ENCODE measurements around the gene AVL9.
"Not testable (repeated sequence)": the region's sequence is repeated elsewhere in the genome, so short reads cannot be mapped to it uniquely, and the experiment has no call there.

The AVL9 gene

DNA sequence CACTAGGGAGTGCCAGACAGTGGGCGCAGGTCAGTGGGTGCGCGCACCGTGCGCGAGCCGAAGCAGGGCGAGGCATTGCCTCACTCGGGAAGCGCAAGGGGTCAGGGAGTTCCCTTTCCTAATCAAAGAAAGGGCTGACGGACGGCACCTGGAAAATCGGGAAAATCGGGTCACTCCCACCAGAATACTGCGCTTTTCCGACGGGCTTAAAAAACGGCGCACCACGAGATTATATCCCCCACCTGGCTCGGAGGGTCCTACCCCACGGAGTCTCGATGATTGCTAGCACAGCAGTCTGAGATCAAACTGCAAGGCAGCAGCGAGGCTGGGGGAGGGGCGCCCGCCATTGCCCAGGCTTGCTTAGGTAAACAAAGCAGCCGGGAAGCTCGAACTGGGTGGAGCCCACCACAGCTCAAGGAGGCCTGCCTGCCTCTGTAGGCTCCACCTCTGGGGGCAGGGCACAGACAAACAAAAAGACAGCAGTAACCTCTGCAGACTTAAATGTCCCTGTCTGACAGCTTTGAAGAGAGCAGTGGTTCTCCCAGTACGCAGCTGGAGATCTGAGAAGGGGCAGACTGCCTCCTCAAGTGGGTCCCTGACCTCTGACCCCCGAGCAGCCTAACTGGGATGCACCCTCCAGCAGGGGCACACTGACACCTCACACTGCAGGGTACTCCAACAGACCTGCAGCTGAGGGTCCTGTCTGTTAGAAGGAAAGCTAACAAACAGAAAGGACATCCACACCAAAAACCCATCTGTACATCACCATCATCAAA lies 30.5 kb upstream of the AVL9 start:
- H3K27ac ChIP-seq (ENCODE audit: low read length, poor library complexity, severe bottlenecking); H3K36me3 ChIP-seq (ENCODE audit: control insufficient read depth in 1 of 2, insufficient read depth in 2 of 2, low read depth in 1 of 2, low read length in 2 of 2); H4K8ac ChIP-seq (ENCODE audit: low read length); H3K79me1 ChIP-seq (replicated peaks; ENCODE audit: low read length, poor library complexity, severe bottlenecking); H3K4me2 ChIP-seq (ENCODE audit: low read length, poor library complexity, severe bottlenecking); H4K91ac ChIP-seq (ENCODE audit: low read length); DNase-seq; H3K18ac ChIP-seq (ENCODE audit: low read depth in 1 of 2, low read length in 2 of 2); H2BK120ac ChIP-seq (ENCODE audit: low read depth, low read length); H3K4me1 ChIP-seq (ENCODE audit: control insufficient read depth, insufficient read depth, low read depth, low read length); H3K4me3 ChIP-seq (ENCODE audit: insufficient read depth in 1 of 2, low read depth in 1 of 2, low read length in 2 of 2); H2BK5ac ChIP-seq (ENCODE audit: low read depth, low read length, poor library complexity, severe bottlenecking); H2BK12ac ChIP-seq (ENCODE audit: low read length in 2 of 2); H3K23ac ChIP-seq (ENCODE audit: low read length in 2 of 2); H3K4ac ChIP-seq (ENCODE audit: low read depth in 1 of 2, low read length in 2 of 2); H3K9ac ChIP-seq (ENCODE audit: low read length); H2AFZ ChIP-seq (ENCODE audit: low read depth, low read length); H3K9me3 ChIP-seq (ENCODE audit: control insufficient read depth, low read length); H2AK5ac ChIP-seq (ENCODE audit: low read length, severe bottlenecking); H2BK15ac ChIP-seq (ENCODE audit: low read depth, poor library complexity, severe bottlenecking); H3K14ac ChIP-seq (ENCODE audit: low read length in 2 of 2): not testable (repeated sequence)
- WGBS = 78% methylated on average over 4 of the region's 30 CpGs
- peaks cover 10 to 13% of the 10 kb centered on the region in 2 experiments for H3K27me3 ChIP-seq (ENCODE audit: control insufficient read depth in 1 of 2, insufficient read depth in 1 of 2, low read length in 2 of 2)

DNA sequence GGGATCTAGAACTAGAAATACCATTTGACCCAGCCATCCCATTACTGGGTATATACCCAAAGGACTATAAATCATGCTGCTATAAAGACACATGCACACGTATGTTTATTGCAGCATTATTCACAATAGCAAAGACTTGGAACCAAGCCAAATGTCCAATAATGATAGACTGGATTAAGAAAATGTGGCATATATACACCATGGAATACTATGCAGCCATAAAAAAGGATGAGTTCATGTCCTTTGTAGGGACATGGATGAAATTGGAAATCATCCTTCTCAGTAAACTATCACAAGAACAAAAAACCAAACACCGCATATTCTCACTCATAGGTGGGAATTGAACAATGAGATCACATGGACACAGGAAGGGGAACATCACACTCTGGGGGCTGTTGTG lies 25.3 kb upstream of the AVL9 start:
- H2BK12ac ChIP-seq (ENCODE audit: low read length in 2 of 2); DNase-seq: not testable (repeated sequence)

DNA sequence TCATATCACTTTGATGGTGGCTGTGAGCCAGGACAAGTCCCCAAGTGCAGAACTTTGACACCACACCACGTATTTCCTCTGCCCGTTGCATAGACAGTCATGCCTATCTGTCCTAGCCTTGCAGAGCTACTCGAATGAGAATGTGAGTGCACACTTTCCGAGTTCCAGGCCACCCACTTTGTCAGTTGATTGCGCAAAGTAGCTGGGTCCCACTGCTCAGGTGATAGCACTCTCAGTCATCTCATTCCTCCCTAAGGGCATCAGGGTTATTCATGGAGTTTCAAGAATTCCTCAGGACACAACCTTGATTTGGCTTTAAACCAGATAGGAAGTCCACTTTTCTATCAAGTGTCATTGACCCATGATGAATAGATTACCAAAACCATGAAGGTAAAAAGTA lies 24.4 kb upstream of the AVL9 start:
- no peak overlapping the region for H2BK120ac ChIP-seq (ENCODE audit: low read depth, low read length)

More for the DNA sequence above, 25.3 kb upstream of the AVL9 start:
- not testable (repeated sequence) for H3K18ac ChIP-seq (ENCODE audit: low read depth in 1 of 2, low read length in 2 of 2); H3K4me1 ChIP-seq (ENCODE audit: control insufficient read depth, insufficient read depth, low read depth, low read length); H2AK5ac ChIP-seq (ENCODE audit: low read length, severe bottlenecking); H2BK120ac ChIP-seq (ENCODE audit: low read depth, low read length); H4K8ac ChIP-seq (ENCODE audit: low read length); H3K27me3 ChIP-seq (ENCODE audit: control insufficient read depth in 1 of 2, insufficient read depth in 1 of 2, low read length in 2 of 2); H3K4me3 ChIP-seq (ENCODE audit: insufficient read depth in 1 of 2, low read depth in 1 of 2, low read length in 2 of 2); H3K27ac ChIP-seq (ENCODE audit: low read length, poor library complexity, severe bottlenecking); H3K14ac ChIP-seq (ENCODE audit: low read length in 2 of 2); H3K36me3 ChIP-seq (ENCODE audit: control insufficient read depth in 1 of 2, insufficient read depth in 2 of 2, low read depth in 1 of 2, low read length in 2 of 2); H3K4ac ChIP-seq (ENCODE audit: low read depth in 1 of 2, low read length in 2 of 2); H3K79me1 ChIP-seq (replicated peaks; ENCODE audit: low read length, poor library complexity, severe bottlenecking); H3K9me3 ChIP-seq (ENCODE audit: control insufficient read depth, low read length); H3K4me2 ChIP-seq (ENCODE audit: low read length, poor library complexity, severe bottlenecking); H2AFZ ChIP-seq (ENCODE audit: low read depth, low read length); H4K91ac ChIP-seq (ENCODE audit: low read length); H2BK5ac ChIP-seq (ENCODE audit: low read depth, low read length, poor library complexity, severe bottlenecking); H2BK15ac ChIP-seq (ENCODE audit: low read depth, poor library complexity, severe bottlenecking); H3K9ac ChIP-seq (ENCODE audit: low read length); H3K23ac ChIP-seq (ENCODE audit: low read length in 2 of 2)
- no CpG with 5 or more reads among the region's 2 CpGs for WGBS

DNA sequence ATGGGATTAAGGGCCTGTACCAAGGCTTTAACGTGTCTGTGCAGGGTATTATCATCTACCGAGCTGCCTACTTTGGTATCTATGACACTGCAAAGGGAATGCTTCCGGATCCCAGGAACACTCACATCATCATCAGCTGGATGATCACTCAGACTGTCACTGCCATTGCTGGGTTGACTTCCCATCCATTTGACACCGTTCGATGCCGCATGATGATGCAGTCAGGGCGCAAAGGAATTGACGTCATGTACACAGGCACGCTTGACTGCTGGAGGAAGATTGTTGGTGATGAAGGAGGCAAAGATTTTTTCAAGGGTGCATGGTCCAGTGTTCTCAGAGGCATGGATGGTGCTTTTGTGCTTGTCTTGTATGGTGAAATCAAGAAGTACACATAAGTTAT lies 23.3 kb upstream of the AVL9 start:
- H2BK120ac ChIP-seq (ENCODE audit: low read depth, low read length) = no peak overlapping the region
- no peaks in the 10 kb centered on the region for H3K9me3 ChIP-seq (ENCODE audit: control insufficient read depth, low read length)
- 86% methylated on average over 9 of the region's 9 CpGs for WGBS
- H3K4me2 ChIP-seq (ENCODE audit: low read length, poor library complexity, severe bottlenecking) = no peak overlapping the region
- no peak overlapping the region for H2AFZ ChIP-seq (ENCODE audit: low read depth, low read length)
- no peak overlapping the region for H4K8ac ChIP-seq (ENCODE audit: low read length)
- H3K18ac ChIP-seq (ENCODE audit: low read depth in 1 of 2, low read length in 2 of 2) = no peak overlapping the region
- H3K23ac ChIP-seq (ENCODE audit: low read length in 2 of 2) = no peak overlapping the region
- H2AK5ac ChIP-seq (ENCODE audit: low read length, severe bottlenecking) = no peak overlapping the region
- no peaks in the 10 kb centered on the region for H3K79me1 ChIP-seq (replicated peaks; ENCODE audit: low read length, poor library complexity, severe bottlenecking)
- peaks cover 0 to 6% of the 10 kb centered on the region in 2 experiments for H3K27me3 ChIP-seq (ENCODE audit: control insufficient read depth in 1 of 2, insufficient read depth in 1 of 2, low read length in 2 of 2)
- no peak overlapping the region for H2BK15ac ChIP-seq (ENCODE audit: low read depth, poor library complexity, severe bottlenecking)
- no peak for DNase-seq
- H3K4me1 ChIP-seq (ENCODE audit: control insufficient read depth, insufficient read depth, low read depth, low read length) = no peaks in the 10 kb centered on the region
- no peak overlapping the region for H2BK5ac ChIP-seq (ENCODE audit: low read depth, low read length, poor library complexity, severe bottlenecking)
- H3K4ac ChIP-seq (ENCODE audit: low read depth in 1 of 2, low read length in 2 of 2) = no peak overlapping the region
- H3K9ac ChIP-seq (ENCODE audit: low read length) = no peak overlapping the region
- H2BK12ac ChIP-seq (ENCODE audit: low read length in 2 of 2) = no peak overlapping the region
- H3K14ac ChIP-seq (ENCODE audit: low read length in 2 of 2) = no peak overlapping the region
- no peaks in the 10 kb centered on the region for H3K36me3 ChIP-seq (ENCODE audit: control insufficient read depth in 1 of 2, insufficient read depth in 2 of 2, low read depth in 1 of 2, low read length in 2 of 2)
- H3K27ac ChIP-seq (ENCODE audit: low read length, poor library complexity, severe bottlenecking) = no peak overlapping the region
- no peak overlapping the region for H4K91ac ChIP-seq (ENCODE audit: low read length)
- H3K4me3 ChIP-seq (ENCODE audit: insufficient read depth in 1 of 2, low read depth in 1 of 2, low read length in 2 of 2) = no peak overlapping the region

More for the DNA sequence above, 24.4 kb upstream of the AVL9 start:
- Histone ChIP-seq H3K4me2 (ENCODE audit: low read length, poor library complexity, severe bottlenecking) (no peak overlapping the region), H3K27me3 (ENCODE audit: control insufficient read depth in 1 of 2, insufficient read depth in 1 of 2, low read length in 2 of 2) (peaks cover 0 to 6% of the 10 kb centered on the region in 2 experiments), H2AK5ac (ENCODE audit: low read length, severe bottlenecking) (no peak overlapping the region), H3K23ac (ENCODE audit: low read length in 2 of 2) (no peak overlapping the region), H3K18ac (ENCODE audit: low read depth in 1 of 2, low read length in 2 of 2) (no peak overlapping the region), H2AFZ (ENCODE audit: low read depth, low read length) (no peak overlapping the region), H2BK15ac (ENCODE audit: low read depth, poor library complexity, severe bottlenecking) (no peak overlapping the region), H3K36me3 (ENCODE audit: control insufficient read depth in 1 of 2, insufficient read depth in 2 of 2, low read depth in 1 of 2, low read length in 2 of 2) (no peaks in the 10 kb centered on the region), H3K4me1 (ENCODE audit: control insufficient read depth, insufficient read depth, low read depth, low read length) (no peaks in the 10 kb centered on the region), H4K91ac (ENCODE audit: low read length) (no peak overlapping the region), H3K14ac (ENCODE audit: low read length in 2 of 2) (no peak overlapping the region), H3K9me3 (ENCODE audit: control insufficient read depth, low read length) (no peaks in the 10 kb centered on the region), H3K79me1 (replicated peaks; ENCODE audit: low read length, poor library complexity, severe bottlenecking) (no peaks in the 10 kb centered on the region), H4K8ac (ENCODE audit: low read length) (no peak overlapping the region), H3K9ac (ENCODE audit: low read length) (no peak overlapping the region), H3K4me3 (ENCODE audit: insufficient read depth in 1 of 2, low read depth in 1 of 2, low read length in 2 of 2) (no peak overlapping the region), H2BK5ac (ENCODE audit: low read depth, low read length, poor library complexity, severe bottlenecking) (no peak overlapping the region), H2BK12ac (ENCODE audit: low read length in 2 of 2) (no peak overlapping the region), H3K27ac (ENCODE audit: low read length, poor library complexity, severe bottlenecking) (no peak overlapping the region), H3K4ac (ENCODE audit: low read depth in 1 of 2, low read length in 2 of 2) (no peak overlapping the region)
- WGBS = 67% methylated on average over 5 of the region's 5 CpGs
- DNase-seq = no peak

All from mesenchymal stem cell (in vitro differentiated cells and primary cell).